Measurements from ENCODE around the gene ETV6. TPM values are rescaled to one million over a fixed set of nuclear protein-coding genes. Genes with fewer than 3 reads are reported as not detected.

The ETV6 gene
- total and polyA plus RNA-seq, 9 of the 15 experiments (the other 6 are each of a cell fraction or from before 2014, with no cell fraction given) = 0.81 to 12.7 (median 4.1) TPM

- Histone ChIP-seq H3K27ac (ENCODE audit: extremely low read depth, low read depth, low read length) (no peak overlapping the region), H3K9me1 (ENCODE audit: control insufficient read depth, insufficient read depth, low read length) (no peaks in the 10 kb centered on the region), H3K4me3 (no peak overlapping the region), H3K9me3 (replicated peaks; ENCODE audit: control insufficient read depth, insufficient read depth, low read depth, low read length) (no peaks in the 10 kb centered on the region), H3K4me1 (replicated peaks in 1 of 2; ENCODE audit: control insufficient read depth in 2 of 2, insufficient read depth in 2 of 2, low read length in 2 of 2) (peaks cover 0 to 6% of the 10 kb centered on the region in 2 experiments; a peak in 2 of 5 replicates), H2AFZ (ENCODE audit: low read depth, low read length) (no peak overlapping the region), H3K79me2 (ENCODE audit: control insufficient read depth, insufficient read depth, low read length) (no peaks in the 10 kb centered on the region; the same call in 2 of the 3 replicates), H4K20me1 (replicated peaks; ENCODE audit: control insufficient read depth, insufficient read depth, low read length) (no peaks in the 10 kb centered on the region), H3K4me2 (ENCODE audit: insufficient read depth, low read length) (no peak overlapping the region), H3K9ac (ENCODE audit: insufficient read depth in 1 of 2, low read depth in 2 of 2, low read length in 2 of 2) (no peak overlapping the region), H3K27me3 (ENCODE audit: control insufficient read depth in 2 of 2, insufficient read depth in 2 of 2, low read length in 2 of 2) (no peaks in the 10 kb centered on the region), H3K36me3 (ENCODE audit: control insufficient read depth, insufficient read depth, low read length) (no peaks in the 10 kb centered on the region)
- POLR2A ChIA-PET = no interaction called here
- no TSS peak for BruUV-seq (replicated peaks)
- 78% methylated on average over 10 of the region's 10 CpGs for WGBS (ENCODE audit: insufficient coverage, low coverage, missing lambda C conversion rate)
- intact Hi-C loops (cut with micrococcal nuclease) (no loop called here), in situ Hi-C loops (cut with MboI) (no loop called here)
- DNase-seq (ENCODE audit: extremely low read depth in 1 of 4, low spot score in 3 of 4) (no peak), ATAC-seq (no peak), FAIRE-seq (no peak)
- CTCF ChIA-PET (ENCODE audit: low intra/inter-chr PET ratio) = no interaction called here
- TF ChIP-seq SIX5 (IDR thresholded peaks at IDR 0.05; ENCODE audit: borderline replicate concordance in 1 of 2, insufficient read depth in 1 of 2, low read depth in 1 of 2, low read length in 2 of 2) (no peak), SNRNP70 (optimal IDR thresholded peaks at IDR 0.05; ENCODE audit: low read depth, low read length) (no peak), TCF3 (CRISPR knock-in tag; IDR thresholded peaks at IDR 0.05) (no peak), PHF8 (IDR thresholded peaks at IDR 0.05; ENCODE audit: borderline replicate concordance, low read length) (no peak)
- TF ChIP-seq, protein P1, sequence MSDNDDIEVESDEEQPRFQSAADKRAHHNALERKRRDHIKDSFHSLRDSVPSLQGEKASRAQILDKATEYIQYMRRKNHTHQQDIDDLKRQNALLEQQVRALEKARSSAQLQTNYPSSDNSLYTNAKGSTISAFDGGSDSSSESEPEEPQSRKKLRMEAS (CRISPR knock-in tag; IDR thresholded peaks at IDR 0.05) = no peak
- TF ChIP-seq, protein P2, sequence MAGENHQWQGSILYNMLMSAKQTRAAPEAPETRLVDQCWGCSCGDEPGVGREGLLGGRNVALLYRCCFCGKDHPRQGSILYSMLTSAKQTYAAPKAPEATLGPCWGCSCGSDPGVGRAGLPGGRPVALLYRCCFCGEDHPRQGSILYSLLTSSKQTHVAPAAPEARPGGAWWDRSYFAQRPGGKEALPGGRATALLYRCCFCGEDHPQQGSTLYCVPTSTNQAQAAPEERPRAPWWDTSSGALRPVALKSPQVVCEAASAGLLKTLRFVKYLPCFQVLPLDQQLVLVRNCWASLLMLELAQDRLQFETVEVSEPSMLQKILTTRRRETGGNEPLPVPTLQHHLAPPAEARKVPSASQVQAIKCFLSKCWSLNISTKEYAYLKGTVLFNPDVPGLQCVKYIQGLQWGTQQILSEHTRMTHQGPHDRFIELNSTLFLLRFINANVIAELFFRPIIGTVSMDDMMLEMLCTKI (IDR thresholded peaks at IDR 0.05; ENCODE audit: partially characterized antibody) = no peak
Observed at GRCh38 chr12:11728154-11728755, 78.8 kb downstream of the ETV6 start.
